Left ventricle myocardium inferior (tissue), 1 donor: ENCODE data around the gene TMA7. TPM values are rescaled to one million over a fixed set of nuclear protein-coding genes. Genes with fewer than 3 reads are reported as not detected.

ENCODE experiments used
- DNase-seq: peaks from one replicate; pipeline ENCODE4 v3.0.0-alpha.2; 2020
- H3K27ac ChIP-seq: fragments of 200-600 bp; replicated peaks from 2 replicates; pipeline ENCODE4 v1.8.0; 2021
- H3K27me3 ChIP-seq: fragments of 200-600 bp; 2 replicates; pipeline ENCODE4 v1.8.0; 2021; ENCODE audit warnings: low read depth
- H3K36me3 ChIP-seq: fragments of 200-600 bp; 2 replicates; pipeline ENCODE4 v1.8.0; 2021
- H3K4me1 ChIP-seq: fragments of 200-600 bp; 2 replicates; pipeline ENCODE4 v1.8.0; 2021
- H3K4me3 ChIP-seq: fragments of 200-600 bp; 2 replicates; pipeline ENCODE4 v1.8.0; 2021; ENCODE audit warnings: mild to moderate bottlenecking, moderate library complexity
- H3K9me3 ChIP-seq: fragments of 200-600 bp; replicated peaks from 2 replicates; pipeline ENCODE4 v1.8.0; 2021
- intact Hi-C: fragments of 100-400 bp; cut with micrococcal nuclease; formaldehyde crosslinking; loops from one replicate; pipeline ENCODE4 v1.11.0; 2022
- total RNA-seq: library from RNA; stranded (reverse); fragmentation: NEBNext Ultra II Directional; extraction: Animal tissue kit (Norgen Biotek cat#: 25700); gene quantifications from one replicate; pipeline ENCODE4 v1.2.1, GENCODE V29; 2021
- TF ChIP-seq, protein P1 (sequence below): fragments of 200-600 bp; IDR thresholded peaks from 2 replicates; pipeline ENCODE4 v1.8.0; 2021; ENCODE audit warnings: antibody characterized with exemption, mild to moderate bottlenecking, borderline replicate concordance
- donor health status: DM: no; HTN: yes; CAD: no; lungs with severe emphysema.

TMA7 gene
- total RNA-seq, 1 donor from 2014 or later: 258 TPM

- Histone ChIP-seq H3K36me3 (peaks cover 50% of the 10 kb centered on the region), H3K4me1 (peaks cover 13% of the 10 kb centered on the region), H3K4me3 (no peak overlapping the region), H3K9me3 (no peaks in the 10 kb centered on the region), H3K27ac (no peak overlapping the region), H3K27me3 (no peaks in the 10 kb centered on the region)
- no peak for DNase-seq
- TF ChIP-seq, protein P1, sequence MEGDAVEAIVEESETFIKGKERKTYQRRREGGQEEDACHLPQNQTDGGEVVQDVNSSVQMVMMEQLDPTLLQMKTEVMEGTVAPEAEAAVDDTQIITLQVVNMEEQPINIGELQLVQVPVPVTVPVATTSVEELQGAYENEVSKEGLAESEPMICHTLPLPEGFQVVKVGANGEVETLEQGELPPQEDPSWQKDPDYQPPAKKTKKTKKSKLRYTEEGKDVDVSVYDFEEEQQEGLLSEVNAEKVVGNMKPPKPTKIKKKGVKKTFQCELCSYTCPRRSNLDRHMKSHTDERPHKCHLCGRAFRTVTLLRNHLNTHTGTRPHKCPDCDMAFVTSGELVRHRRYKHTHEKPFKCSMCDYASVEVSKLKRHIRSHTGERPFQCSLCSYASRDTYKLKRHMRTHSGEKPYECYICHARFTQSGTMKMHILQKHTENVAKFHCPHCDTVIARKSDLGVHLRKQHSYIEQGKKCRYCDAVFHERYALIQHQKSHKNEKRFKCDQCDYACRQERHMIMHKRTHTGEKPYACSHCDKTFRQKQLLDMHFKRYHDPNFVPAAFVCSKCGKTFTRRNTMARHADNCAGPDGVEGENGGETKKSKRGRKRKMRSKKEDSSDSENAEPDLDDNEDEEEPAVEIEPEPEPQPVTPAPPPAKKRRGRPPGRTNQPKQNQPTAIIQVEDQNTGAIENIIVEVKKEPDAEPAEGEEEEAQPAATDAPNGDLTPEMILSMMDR: no peak
- intact Hi-C loops: loop anchor here (5.0 kb wide), 1 partner anchor 34 kb away; no protein-coding TSS in a partner anchor
Measured at GRCh38 chr3:48403533-48404439, 36.3 kb upstream of the TMA7 start.

- intact Hi-C loops: loop anchor here (5.0 kb wide), 1 partner anchor 33 kb away; no protein-coding TSS in a partner anchor
- Histone ChIP-seq H3K27ac (no peak overlapping the region), H3K36me3 (peaks cover 59% of the 10 kb centered on the region), H3K9me3 (no peaks in the 10 kb centered on the region), H3K27me3 (no peaks in the 10 kb centered on the region), H3K4me3 (no peak overlapping the region), H3K4me1 (peaks cover 13% of the 10 kb centered on the region)
- DNase-seq: no peak
- TF ChIP-seq, protein P1: no peak
Measured at GRCh38 chr3:48404440-48405342, 35.4 kb upstream of the TMA7 start.

DNA sequence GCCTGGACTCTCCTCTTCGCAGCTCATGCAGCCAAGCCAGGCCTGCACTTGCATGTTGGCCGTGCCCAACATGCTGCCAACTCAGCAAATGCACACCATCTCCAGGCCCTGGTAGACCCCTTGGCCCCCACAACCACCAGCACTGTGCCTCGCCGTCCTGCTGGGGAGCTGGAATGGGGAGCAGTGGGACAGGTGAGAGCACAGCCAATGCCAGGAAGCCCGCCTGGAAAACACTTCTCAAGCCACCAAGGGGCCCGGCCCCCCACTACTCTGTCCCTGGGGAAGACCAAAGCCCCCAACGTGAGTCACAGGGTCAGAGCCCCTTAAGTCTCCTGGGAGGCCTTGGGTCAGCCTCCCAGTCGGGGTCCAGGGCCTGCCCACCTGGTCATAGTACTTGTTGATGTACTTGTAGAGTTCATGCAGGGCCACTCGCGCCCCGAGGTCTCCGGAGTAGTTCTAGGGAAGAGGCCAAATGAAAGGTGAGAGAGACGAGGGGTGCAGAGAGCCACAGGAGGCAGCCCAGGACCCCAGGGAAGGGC, 34.6 kb upstream of the TMA7 start:
- Histone ChIP-seq H3K27me3 (no peaks in the 10 kb centered on the region), H3K36me3 (peaks cover 66% of the 10 kb centered on the region), H3K9me3 (no peaks in the 10 kb centered on the region), H3K4me1 (peaks cover 13% of the 10 kb centered on the region), H3K4me3 (no peak overlapping the region), H3K27ac (no peak overlapping the region)
- TF ChIP-seq, protein P1: no peak
- intact Hi-C loops: no loop called here
- DNase-seq: no peak

DNA sequence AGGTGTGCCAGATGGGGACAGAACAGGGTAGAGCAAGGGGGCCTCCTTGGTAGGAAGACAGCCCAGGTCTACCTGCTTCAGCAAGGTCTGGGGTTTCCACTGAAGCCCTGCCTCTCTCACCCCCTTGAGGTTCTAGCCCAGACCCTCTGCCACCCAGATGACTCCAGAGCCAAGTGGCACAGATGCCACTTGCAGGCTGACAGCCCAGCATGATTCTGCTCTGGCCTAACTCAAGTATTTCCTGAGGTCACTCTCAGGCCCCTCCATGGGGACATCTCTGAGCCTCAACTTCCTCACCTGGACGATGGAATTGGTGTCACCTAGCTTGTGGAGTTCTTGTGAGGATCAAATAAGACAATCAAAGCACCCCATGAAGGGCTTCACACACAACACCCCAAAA, 34.1 kb upstream of the TMA7 start:
- Histone ChIP-seq H3K4me1 (peaks cover 13% of the 10 kb centered on the region), H3K36me3 (peaks cover 72% of the 10 kb centered on the region), H3K27ac (no peak overlapping the region), H3K27me3 (no peaks in the 10 kb centered on the region), H3K9me3 (no peaks in the 10 kb centered on the region), H3K4me3 (no peak overlapping the region)
- intact Hi-C loops: no loop called here
- TF ChIP-seq, protein P1: no peak
- no peak for DNase-seq
